MV-4-11 (cell line): Measurements from ENCODE around the gene TDRKH.
A peak's percentile ranks its signal among the peaks of the same experiment; 100 is the strongest.

Source experiments
- DNase-seq: peaks from one replicate; lab custom pipeline; 2025; lab: John Stamatoyannopoulos, UW

The TDRKH gene

DNA sequence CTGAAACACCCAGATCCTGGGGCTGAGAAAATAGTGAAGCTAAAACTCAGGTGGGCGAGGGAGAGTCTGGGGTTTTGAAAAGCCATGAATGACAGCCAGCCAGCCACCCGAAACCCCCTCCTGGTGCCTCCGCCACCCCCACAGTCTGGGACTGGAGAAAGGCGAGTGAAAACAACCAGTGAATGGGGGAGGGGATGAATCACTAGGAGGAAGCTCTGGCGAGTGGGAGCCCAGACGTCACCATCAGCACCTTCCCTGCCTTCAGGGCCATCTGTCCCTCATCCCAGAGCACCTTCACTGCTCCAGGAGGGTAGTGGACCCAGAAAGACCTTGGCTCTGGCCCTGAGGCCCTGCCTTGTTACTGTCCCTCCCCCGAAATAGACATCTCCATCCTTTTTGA, 32.1 kb upstream of the TDRKH start:
- DNase-seq: no peak

DNA sequence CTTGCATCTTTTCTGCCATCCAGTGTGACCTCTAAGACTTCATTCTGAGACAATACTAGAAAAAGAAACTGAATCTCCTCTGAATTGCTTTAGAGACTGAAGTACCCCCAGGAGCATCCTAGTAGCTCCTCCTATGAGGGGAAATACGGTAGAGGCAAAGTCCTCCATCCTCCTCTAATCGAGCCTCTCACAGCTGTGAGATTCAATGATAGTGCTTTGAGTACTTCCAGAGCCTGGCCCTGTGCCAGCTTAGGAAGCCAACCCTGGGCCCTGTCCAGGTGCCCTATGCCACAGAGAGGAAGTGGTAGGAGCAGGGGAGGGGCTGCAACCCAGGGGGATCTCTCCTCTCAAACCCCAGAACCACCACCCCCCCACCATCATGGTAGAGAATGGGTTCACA, 30.6 kb upstream of the TDRKH start:
- peak; percentile 52 for DNase-seq

DNA sequence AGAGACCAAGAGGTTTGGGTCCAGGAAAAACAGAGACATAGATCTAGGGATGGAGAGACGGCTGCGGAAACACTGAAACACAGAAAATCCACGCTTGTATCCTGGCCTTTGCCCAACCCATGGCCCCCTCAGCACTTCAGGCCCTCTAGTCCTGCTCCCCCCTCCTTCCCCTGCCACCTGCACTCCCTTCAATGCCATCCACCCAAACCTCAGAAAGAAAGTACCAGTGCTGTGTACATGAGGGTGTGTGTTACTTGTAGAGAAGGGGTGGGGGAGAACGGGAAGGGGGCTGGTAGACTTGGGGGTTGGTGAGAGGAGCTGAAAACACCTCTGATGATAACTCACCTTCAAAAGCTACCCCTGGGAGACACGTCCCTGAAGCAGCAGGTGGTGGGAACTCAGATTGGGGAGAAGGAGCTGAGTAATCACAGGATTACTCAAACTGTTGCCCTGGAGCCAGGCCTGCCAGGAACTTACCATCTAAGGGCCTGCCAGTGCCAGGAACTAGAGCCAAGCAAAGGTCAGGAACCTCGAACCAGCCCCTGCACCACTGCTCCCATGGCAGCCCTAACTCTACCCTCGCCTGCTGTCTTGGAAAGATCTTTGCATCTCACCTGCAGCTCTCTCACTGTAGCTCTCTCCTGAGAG, 29.8 kb upstream of the TDRKH start:
- DNase-seq: peak; percentile 21

DNA sequence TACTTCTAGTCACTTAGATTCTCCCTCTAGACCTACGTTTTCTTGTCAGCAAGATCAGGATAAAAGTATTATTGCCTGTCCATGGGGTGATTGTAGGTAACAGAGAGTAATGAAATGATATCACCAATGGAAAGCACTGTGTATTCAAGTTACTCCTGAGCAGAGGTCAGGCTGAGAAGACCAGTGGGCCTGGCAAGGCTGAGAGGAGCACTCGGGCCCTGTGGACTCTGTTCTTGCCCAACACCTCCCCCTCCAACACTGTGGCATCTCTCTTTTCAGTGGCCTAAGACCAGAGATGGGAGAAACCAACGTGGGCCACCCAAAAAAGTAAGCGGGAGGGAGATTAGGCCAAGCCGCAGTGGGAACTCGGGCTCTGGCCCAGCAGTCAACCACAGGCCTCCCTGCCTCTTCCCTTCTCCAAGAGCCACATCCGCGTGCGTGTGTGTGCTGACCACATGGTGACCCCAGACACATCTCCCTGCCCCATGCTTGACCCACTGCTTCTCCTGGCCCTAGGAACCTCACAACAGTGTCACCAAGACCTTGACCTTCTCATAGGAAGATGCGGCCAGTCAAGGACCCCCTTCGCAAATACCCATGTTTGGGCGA, 29.0 kb upstream of the TDRKH start:
- peak; percentile 85 for DNase-seq

DNA sequence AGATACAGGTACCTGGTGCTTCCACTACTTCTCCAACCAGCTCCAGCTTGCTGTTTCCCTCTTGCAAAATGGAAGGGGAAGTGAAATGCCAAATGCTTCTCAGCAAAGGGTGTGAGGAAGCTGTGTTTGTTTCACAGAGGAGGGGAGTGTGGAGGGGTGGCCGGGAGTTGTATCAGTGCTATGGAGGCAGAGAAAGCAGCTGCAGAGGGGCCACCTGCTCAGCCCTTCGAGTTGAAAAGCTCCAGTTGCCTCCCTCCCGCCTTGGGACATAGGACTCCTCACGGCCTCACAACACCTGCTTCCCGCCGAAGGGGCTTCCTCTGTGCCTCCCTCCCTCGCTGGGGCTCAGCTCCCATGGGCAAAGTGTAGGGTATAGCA, 27.0 kb upstream of the TDRKH start:
- DNase-seq: peak; percentile 71

DNA sequence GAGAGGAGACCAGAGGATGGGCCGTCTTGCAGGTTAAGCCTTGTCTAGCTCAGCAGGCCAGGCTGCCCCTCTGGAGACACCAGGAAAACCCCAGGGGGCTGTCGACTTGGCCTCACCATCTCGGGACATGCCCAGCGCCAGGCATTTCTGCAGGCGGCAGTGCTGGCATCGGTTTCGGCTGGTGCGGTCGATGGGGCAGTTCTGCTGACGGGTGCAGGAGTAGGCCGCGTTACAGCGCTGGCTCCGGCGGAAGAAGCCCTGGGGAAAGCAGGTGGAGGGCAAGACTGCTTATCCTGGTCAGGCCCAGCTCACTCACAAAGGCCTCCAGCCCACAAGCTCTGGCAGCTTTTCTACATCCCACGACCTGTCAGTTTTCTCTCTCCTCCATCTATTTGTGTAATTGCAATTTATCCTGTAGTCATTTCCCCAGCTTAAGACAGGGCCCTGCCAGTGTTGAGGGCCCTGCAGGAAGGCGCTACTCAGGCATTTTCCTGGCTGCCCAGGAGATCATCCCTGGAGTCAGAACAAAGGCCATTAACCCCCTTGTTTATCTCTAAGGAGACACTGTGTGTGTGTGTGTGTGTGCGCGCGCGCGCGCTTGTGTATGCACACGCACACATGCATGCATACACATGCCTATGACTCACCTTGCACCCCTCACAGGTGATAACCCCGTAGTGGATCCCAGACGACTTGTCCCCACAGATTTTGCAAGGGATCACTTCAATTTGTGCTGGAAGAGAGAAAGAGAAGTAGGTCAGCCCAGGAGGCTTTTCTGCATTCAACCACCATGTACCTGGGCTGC, 26.4 kb upstream of the TDRKH start:
- no peak for DNase-seq

DNA sequence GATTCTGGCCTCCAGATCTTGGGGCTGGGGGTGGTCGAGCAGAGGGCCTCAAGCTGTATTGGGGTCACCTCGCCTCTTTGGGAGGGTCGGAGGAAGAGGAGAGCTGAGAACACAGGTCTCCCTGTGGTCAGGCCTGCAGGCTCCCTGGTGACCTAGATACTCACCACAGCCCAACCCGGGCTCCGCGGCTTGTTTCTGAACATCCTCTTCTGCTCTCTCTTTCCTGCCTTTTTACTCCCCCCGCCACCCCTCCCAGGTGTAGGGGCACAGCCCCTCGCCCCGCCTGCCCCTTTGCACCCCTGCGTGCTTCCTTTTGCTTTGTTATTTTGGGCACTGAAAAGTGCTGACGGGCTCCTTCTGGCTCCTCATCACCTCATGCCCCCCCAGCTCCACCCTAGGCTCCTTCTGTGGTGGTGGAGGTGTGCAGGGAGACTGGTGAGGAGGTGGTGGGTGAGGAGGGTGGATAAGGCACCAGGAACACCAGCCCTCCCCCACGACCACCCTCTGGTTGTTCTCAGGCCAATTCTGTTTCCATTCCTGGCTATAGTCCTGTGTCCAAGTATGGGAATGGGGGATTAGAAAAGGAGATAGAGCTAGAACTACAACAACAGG, 25.5 kb upstream of the TDRKH start:
- DNase-seq: no peak

DNA sequence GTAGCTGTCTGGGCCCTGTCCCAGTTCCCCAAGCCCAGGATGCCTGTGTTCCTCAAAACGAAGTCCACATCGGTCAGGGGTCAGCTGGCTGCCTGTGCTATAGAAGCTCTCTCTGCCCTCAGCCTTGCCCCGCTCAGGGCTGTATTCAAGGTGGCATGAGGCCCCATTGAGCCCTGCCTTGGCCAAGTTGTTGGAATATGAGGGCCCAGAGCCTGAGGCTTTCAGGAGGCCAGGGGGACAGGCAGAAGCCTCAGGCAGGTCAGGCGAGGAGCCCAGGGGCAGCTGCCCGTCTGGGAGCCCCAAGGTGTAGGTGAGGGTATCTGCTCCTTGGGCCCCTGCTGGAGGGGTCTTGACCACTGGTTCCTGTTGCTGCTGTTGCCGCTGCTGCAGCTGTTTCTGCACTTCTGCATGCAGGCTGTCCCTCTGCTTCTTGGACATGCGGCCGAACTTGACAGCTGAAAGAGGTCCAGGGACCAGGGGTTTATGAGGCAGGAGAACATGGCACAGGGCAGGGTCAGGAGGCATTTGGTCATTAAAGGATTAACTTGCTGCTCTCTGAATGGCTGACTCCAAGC, 24.8 kb upstream of the TDRKH start:
- DNase-seq: no peak

DNA sequence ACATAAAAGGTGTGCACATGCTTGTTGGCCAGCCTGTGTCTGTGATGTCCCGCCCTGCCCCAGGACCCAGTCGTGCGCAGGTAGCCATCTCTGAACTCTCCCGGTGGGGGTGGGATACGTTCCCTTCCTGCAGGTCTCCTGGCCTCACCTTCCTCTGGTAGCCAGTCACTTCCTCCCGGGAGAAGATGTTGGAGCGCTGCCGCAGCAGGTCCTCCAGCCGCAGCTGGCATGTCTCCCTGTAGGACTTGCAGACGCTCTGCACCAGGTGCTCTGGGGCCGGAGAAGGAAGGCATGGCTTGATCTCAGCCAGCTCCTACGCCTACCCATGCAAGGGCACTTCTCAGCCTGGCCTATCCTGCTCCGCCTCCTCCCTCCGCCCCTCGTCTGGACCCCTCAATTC, 24.1 kb upstream of the TDRKH start:
- DNase-seq: no peak

DNA sequence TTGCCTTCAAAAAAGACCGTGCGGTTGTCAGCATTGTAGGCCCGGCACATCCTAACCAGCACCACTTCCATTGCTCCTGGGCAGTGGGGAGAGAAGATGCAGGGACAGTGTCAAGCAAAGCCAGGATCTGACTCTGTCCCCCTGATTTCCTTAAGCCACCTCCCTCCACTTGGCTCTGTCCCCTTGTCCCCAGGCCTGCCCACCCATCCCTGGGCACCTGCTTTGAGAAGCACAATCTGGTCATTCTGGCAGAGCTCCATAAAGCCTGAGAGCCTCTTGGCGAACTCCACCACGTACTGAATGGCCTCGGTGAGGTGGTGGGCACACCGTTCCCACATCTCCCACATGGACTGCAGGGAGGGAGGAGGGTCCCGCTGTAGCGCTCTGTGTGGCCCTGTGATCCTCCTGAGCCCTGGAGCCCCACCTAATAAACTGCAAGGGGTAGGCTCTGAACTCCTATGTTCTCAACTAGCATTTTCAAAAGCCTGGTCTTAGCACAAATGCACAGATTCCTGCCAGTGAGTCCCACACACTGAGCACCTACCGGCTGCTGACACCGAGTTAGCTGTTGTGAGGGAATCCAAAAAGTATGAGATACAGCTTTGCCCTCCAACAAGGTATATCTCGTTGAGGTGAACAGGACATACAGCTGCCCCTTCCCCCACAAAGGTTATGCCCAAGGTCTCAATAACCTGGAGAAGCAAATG, 23.1 kb upstream of the TDRKH start:
- DNase-seq: no peak

DNA sequence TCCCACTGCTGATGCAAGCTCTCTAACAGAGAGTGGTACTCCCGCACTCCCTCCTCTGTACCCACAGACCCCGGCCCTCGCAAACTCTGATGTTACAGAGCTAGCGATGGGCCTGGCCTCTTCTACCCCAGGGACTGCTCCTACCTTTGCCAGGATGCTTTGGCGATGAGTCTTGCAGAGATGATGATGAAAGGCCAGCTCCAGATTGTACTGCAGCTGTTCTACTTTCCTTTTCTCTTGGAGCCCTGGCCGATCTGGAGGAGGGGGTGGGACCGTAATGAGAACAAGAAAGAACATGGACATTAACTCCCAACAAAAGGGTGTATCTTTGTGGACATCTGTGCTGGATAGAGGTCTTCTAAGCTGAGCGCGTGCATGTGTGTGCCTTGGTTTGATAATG, 20.9 kb upstream of the TDRKH start:
- DNase-seq: no peak

DNA sequence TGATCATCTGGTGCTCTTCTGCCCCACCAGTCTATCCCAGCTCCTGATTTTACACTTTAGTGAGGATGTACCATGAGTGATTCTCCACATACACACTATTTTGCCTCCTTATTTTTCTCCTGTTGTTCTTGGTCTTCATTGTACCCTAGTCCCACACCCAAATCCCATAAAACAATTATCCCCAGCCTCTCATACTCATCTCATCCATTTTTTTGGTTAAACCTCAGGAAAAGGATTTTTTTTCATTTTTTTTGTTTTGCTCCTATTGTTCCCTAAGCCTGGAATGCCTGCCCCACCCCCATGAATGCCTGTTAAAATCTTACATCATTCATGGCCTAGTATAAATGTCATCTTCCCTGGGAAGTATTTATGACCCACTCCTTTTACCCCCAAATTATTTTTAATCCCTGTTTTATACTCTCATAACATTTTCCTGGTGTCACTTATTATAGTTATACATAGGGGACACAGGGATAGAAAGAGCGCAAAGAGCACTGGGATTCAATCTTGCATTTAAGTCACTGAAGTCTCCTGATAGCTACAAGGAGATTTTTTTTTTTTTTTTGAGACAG, 19.8 kb upstream of the TDRKH start:
- no peak for DNase-seq

DNA sequence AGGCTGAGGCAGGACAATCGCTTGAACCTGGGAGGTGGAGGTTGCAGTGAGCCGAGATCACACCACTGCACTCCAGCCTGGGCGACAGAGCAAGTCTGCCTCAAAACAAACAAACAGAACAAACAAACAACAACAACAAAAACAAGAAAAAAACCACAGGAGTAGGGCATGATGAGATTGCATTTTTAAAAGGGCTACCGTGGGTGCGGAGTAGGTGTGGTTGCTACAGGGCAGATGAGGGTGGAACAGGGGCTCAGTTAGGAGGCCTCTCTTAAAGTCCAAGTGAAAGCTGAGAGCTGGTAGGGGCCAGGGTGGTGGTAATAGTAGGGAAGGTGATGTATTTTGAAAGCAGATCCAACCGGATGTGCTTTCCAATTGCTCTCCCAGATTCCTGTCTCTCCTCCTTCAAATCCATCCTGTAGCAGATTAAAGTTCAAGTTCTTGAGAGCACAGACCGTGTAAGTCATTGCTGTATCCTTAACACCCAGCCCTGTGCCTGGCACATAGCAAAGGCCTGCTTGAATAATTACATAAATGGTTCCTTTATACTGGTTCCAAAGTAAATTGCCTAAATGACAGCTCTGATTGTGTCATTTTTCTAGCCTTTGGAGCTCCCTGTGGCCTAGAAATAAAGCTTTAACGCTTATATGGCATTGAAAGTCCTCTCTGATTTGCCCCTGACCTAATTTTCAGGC, 19.1 kb upstream of the TDRKH start:
- no peak for DNase-seq

DNA sequence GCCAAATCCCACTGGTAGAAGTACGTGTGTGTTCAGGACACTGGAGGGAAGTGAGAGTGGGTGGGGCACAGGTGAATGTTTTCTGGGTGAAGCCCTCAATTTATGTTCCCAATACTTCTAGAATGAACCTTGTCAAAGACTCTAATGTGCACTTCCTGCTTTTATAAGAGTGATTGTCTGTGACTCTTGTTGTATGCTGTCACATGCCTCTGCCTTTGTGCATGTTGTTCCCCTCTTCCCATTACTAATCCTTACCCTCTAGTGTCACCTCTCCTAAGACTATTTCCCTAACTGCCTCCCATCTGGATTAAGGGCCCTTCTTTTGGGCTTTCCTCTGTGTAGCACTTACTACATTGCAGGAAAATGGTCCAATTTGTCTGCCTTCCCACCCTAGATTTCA, 17.5 kb upstream of the TDRKH start:
- DNase-seq: no peak

DNA sequence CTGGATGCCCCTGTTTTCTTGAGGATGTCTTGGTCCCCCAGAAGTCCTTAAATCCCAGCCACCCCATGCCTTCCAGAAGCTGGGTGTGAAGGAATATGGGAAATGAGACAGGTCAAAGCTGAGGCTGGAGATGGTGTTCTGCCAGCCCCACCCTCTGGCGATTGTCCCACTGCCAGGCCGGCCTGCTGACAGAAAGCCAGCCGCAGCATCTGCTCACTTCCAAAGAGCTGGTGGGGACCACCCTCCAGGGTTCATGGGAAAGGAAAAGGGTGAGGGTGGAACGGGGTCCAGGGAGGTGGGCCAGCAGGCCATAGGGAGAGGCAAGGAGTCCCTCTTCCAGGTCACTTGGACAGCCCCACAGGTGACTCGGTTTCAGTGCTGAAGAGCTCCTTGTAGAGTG, 16.8 kb upstream of the TDRKH start:
- no peak for DNase-seq

DNA sequence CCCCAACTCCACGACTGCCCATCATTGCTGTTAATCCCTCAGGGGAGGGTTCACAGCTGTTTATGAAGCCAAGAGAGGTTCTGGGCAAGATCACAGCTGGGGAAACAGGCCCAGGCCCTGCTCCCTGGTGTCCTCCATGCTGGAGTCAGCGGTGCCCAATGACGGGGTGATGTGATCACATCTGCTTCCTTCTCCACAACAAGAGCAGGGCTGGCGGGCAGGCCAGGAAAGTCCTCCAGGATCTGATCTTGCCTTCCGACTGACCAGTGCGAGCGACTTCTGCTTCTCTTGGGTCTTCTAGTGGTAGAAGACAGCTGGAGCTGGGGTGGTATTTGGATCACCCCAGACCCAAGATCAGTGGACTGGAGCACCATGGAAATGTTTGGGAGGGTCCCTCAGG, 15.9 kb upstream of the TDRKH start:
- no peak for DNase-seq

DNA sequence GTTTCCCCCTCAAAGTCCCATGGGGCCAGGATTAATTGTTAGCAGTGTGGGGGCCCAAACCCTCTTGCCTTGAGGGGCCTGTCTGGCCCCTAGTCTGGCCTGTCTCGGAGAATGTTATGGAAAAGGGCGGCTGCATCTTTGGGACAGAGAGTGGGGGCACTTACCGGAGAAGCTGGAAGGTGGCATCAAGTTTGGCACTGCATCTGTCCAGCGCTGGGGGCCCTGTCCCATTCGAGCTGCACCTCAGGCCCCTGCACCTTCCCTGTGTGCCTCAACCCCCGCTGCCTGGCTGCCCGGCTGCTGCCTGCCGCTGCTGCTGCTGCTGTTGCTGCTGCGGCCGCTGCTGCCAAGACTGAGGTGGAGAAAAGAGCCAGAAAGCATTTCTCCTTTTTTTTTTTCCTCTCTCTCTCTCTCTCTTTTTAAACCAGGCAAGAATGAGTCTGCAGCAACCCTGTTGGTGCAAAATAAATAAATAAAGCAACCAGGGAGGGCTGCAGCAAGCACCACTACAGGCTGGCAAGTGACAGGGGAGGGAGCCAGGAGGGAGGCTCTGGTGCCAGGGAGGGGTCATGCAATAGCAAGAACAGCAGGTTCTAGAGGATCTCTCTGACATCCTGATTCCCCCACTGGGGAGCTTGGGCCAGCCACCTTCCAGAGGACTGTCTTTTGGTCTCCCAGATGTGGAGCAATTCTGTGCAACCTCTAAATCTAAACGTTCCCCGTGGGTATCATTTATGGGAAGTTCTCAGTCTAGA, 14.9 kb upstream of the TDRKH start, which contains the start of gene LINGO4:
Gene LINGO4 (minus strand): TSS at position 354 of the 755 bp plus-strand sequence. CDS start 2,715 bp downstream, outside the sequence.
- no peak for DNase-seq

DNA sequence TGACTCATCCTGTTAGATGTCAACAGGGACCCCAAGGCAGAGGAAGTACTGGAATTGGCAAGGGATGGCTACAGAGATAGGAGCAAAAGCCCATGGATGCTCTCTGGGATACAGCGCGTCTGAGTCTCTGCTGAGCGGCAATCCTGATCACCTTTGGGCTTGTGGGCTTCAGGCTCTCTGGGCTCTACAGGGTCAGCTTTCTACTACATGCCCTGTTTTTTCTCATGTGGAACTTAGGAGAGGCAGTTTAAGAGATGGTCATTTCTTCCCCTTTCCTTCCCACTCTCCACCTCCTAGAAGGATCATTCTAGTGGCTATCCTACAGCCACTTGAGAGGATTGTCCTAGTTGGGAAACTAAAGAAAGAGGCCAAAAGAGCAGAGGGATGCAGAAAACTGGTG, 13.6 kb upstream of the TDRKH start:
- DNase-seq: no peak

DNA sequence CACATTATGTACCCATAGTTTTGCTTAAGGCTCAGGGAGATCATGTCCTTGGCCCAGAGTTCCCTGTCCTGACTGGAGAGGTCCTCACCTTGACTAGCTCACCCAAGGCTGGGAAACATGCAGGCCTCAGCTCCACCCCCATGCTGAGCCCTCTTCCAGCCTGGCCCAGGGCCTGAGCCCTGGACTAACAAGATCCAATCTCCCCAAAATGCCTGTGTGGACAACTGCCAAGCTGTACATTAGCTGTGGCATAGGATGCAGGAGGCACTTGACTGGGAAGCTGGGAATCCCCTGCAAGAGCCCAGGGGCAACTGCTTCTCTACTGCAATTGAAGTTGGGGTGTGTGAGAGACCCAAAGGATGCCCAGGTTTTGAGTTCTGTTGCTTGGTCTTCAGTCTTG, 12.9 kb upstream of the TDRKH start:
- DNase-seq: no peak

DNA sequence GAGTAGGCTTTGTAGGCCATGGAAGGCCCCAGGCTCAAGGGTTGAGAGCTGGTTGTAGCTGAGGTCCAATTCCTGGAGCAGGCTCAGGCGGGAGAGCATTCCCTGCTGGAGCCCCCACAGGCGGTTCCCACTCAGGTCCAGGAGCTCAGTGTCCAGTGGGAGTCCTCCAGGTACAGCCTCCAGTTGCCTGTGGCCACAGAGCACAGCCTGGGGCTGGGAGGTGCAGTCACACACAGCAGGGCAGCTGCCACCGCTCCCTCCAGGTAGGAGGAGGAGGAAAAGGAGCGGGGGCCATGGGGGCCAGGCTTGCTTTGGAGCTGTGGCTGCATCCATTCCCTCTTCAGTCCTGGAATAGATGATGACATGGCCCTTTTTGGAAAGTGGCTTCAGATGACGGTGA, 12.1 kb upstream of the TDRKH start:
- no peak for DNase-seq
